HepG2 (cell line): ENCODE measurements around the gene MTOR. TPM values are rescaled to one million over a fixed set of nuclear protein-coding genes. Genes with fewer than 3 reads are reported as not detected.

Experiments used
- AGO1 ChIP-seq: fragments of 200-400 bp; formaldehyde crosslinking; IDR thresholded peaks from 2 replicates; pipeline ENCODE4 v1.6.1; 2017; ENCODE audit warnings: mild to moderate bottlenecking, low read depth, low read length, moderate library complexity; ENCODE audit not compliant: poor library complexity, severe bottlenecking
- CREBL2 ChIP-seq: sonication (generic); formaldehyde crosslinking; IDR thresholded peaks from 2 replicates; pipeline ENCODE4 v1.8.1; 2023; ENCODE audit warnings: missing genetic modification reagents, mild to moderate bottlenecking, borderline replicate concordance
- EHMT2 ChIP-seq: fragments of 200-600 bp; sonication (generic); IDR thresholded peaks from 2 replicates; pipeline ENCODE4 v1.7.0; 2017; ENCODE audit warnings: antibody characterized with exemption, low read depth, low read length, borderline replicate concordance
- ELF1 ChIP-seq: sonication (generic); formaldehyde crosslinking; IDR thresholded peaks from 2 replicates; pipeline ENCODE4 v1.4.0; 2020; ENCODE audit warnings: missing genetic modification reagents
- ELF3 ChIP-seq: IDR thresholded peaks from 2 replicates; pipeline ENCODE4 v1.6.1; 2016; ENCODE audit warnings: missing genetic modification reagents, missing compliant biosample characterization
- EP300 ChIP-seq, 3 experiments: sonication (generic) in 1 of 3; formaldehyde crosslinking in 1 of 3; IDR thresholded peaks; 2 replicates each; pipeline versions ENCODE4 v1.5.1 to v1.6.1; 2011 to 2020; ENCODE audit warnings: low read depth in 2 of 3, low read length in 2 of 3, borderline replicate concordance in 1 of 3, improper control_type of control experiment in 1 of 3, mild to moderate bottlenecking in 1 of 3, missing genetic modification reagents in 1 of 3, moderate library complexity in 1 of 3
- HDAC1 ChIP-seq: sonication (generic); formaldehyde crosslinking; IDR thresholded peaks from 2 replicates; pipeline ENCODE4 v1.5.1; 2020; ENCODE audit warnings: mild to moderate bottlenecking, missing genetic modification reagents
- HOXA7 ChIP-seq: sonication (generic); formaldehyde crosslinking; IDR thresholded peaks from 2 replicates; pipeline ENCODE4 v1.8.1; 2022; ENCODE audit warnings: mild to moderate bottlenecking, missing genetic modification reagents, moderate library complexity
- IRX3 ChIP-seq: sonication (generic); formaldehyde crosslinking; IDR thresholded peaks from 2 replicates; pipeline ENCODE4 v1.8.1; 2023; ENCODE audit warnings: mild to moderate bottlenecking, low read depth, missing genetic modification reagents, borderline replicate concordance
- ISL2 ChIP-seq: sonication (generic); formaldehyde crosslinking; IDR thresholded peaks from 2 replicates; pipeline ENCODE4 v1.5.0; 2020; ENCODE audit warnings: missing genetic modification reagents
- KDM4B ChIP-seq: sonication (generic); formaldehyde crosslinking; IDR thresholded peaks from 2 replicates; pipeline ENCODE4 v1.4.0; 2020; ENCODE audit warnings: missing genetic modification reagents
- MXD1 ChIP-seq: sonication (generic); formaldehyde crosslinking; IDR thresholded peaks from 2 replicates; pipeline ENCODE4 v1.4.0; 2020; ENCODE audit warnings: mild to moderate bottlenecking, missing genetic modification reagents
- NONO ChIP-seq, 2 experiments: fragments of 450-650 bp in 1 of 2; sonication (generic) in 1 of 2; formaldehyde crosslinking in 1 of 2; IDR thresholded peaks in 1 of 2; conservative IDR thresholded peaks in 1 of 2; 2 replicates each; pipeline versions ENCODE4 v1.6.1 to v1.8.0; 2017 to 2022; ENCODE audit warnings: mild to moderate bottlenecking in 1 of 2, missing genetic modification reagents in 1 of 2, moderate library complexity in 1 of 2
- REL ChIP-seq: sonication (generic); formaldehyde crosslinking; conservative IDR thresholded peaks from 2 replicates; pipeline ENCODE4 v1.8.0; 2022; ENCODE audit warnings: mild to moderate bottlenecking, missing genetic modification reagents, moderate library complexity
- SALL1 ChIP-seq: sonication (generic); formaldehyde crosslinking; IDR thresholded peaks from 2 replicates; pipeline ENCODE4 v1.8.0; 2022; ENCODE audit warnings: mild to moderate bottlenecking, missing genetic modification reagents
- SETDB1 ChIP-seq: sonication (generic); formaldehyde crosslinking; IDR thresholded peaks from 2 replicates; pipeline ENCODE4 v1.5.1; 2020; ENCODE audit warnings: missing genetic modification reagents, mild to moderate bottlenecking, borderline replicate concordance
- TEAD2 ChIP-seq: sonication (generic); formaldehyde crosslinking; IDR thresholded peaks from 2 replicates; pipeline ENCODE4 v1.9.0; 2021; ENCODE audit warnings: missing genetic modification reagents
- ZBTB42 ChIP-seq: sonication (generic); formaldehyde crosslinking; IDR thresholded peaks from 2 replicates; pipeline ENCODE4 v1.5.0; 2020; ENCODE audit warnings: mild to moderate bottlenecking, missing genetic modification reagents
- ZNF333 ChIP-seq: sonication (generic); formaldehyde crosslinking; IDR thresholded peaks from 2 replicates; pipeline ENCODE4 v1.4.0; 2020; ENCODE audit warnings: mild to moderate bottlenecking, missing genetic modification reagents, borderline replicate concordance
- ZNF430 ChIP-seq: sonication (generic); formaldehyde crosslinking; IDR thresholded peaks from 2 replicates; pipeline ENCODE4 v1.9.0; 2021; ENCODE audit warnings: mild to moderate bottlenecking, missing genetic modification reagents
- ZNF556 ChIP-seq: sonication (generic); formaldehyde crosslinking; IDR thresholded peaks from 2 replicates; pipeline ENCODE4 v1.4.0; 2020; ENCODE audit warnings: mild to moderate bottlenecking, missing genetic modification reagents, borderline replicate concordance
- ZNF788 ChIP-seq: sonication (generic); formaldehyde crosslinking; IDR thresholded peaks from 2 replicates; pipeline ENCODE4 v1.5.0; 2020; ENCODE audit warnings: mild to moderate bottlenecking, missing genetic modification reagents, borderline replicate concordance
- polyA plus RNA-seq, 8 experiments: library from polyadenylated mRNA; depleted of rRNA in 3 of 8; stranded (reverse) in 7 of 8; unstranded in 1 of 8; fragments of >200 nt; fragmentation: Illumina TruSeq in 4 of 8; extraction: Trizol in 4 of 8; gene quantifications; 2 replicates each; pipeline versions ENCODE4 v1.2.1 to v1.2.3, GENCODE V29; 2011 to 2016; ENCODE audit warnings: low read depth in 4 of 8, missing spikeins in 1 of 8, mixed read lengths in 1 of 8; ENCODE audit not compliant: insufficient read depth in 1 of 8
- total RNA-seq, 5 experiments: library from RNA; depleted of rRNA; stranded (reverse); fragments of >200 nt; fragmentation: Illumina TruSeq; extraction: Trizol; gene quantifications; 2 replicates each; pipeline ENCODE4 v1.2.3, GENCODE V29; 2016; ENCODE audit warnings: low read depth in 1 of 5
- TF ChIP-seq, protein P1 (sequence below): sonication (generic); formaldehyde crosslinking; IDR thresholded peaks from 2 replicates; pipeline ENCODE4 v1.8.0; 2022; ENCODE audit warnings: mild to moderate bottlenecking, missing genetic modification reagents; ENCODE audit not compliant: insufficient replicate concordance
- TF ChIP-seq, protein P2 (sequence below): sonication (generic); formaldehyde crosslinking; IDR thresholded peaks from 2 replicates; pipeline ENCODE4 v1.5.0; 2020; ENCODE audit warnings: missing genetic modification reagents

The MTOR gene
- total and polyA plus RNA-seq, 2 of the 13 experiments (the other 11 are each of a cell fraction or from before 2014, with no cell fraction given), result 24.6 to 34.6 TPM

DNA sequence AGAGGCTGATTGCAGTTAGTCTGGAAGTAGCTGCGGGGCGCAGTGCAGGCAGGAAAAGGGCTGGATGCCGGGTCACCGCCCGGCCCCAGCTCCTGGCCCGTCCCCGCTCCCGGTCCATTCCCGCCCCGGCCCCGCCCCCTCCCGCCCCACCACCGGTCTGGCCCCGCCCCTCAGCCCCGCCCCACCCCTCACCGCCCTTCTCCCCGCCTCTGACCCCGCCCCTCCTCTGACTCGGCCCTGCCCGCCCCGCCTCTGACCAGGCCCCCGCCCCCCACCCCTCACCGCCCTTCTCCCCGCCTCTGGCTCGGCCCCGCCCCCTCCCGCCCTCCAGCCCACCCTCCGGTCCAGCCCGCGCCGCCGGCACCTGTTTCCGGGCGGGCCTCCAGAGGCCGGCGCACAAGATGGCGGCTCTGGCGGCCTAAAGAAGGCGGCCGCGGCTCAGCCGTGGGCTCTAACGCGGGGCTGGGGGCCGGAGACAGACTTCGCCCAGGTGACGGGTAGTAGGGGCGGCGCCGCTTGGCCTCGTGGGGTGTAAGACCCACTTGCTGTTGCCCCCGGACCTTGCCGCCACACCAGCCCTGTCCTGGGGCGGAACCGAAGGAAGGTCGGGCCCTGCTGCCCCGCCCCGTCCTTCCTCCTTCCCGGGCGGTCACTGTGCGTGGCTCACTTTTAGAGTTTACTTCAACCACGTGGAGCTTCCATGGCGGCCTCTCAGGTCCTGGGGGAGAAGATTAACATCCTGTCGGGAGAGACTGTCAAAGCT, 10.7 kb upstream of the MTOR start, which contains the start of gene UBIAD1 (continued):
- TF ChIP-seq MXD1 (peak; percentile 87; the same call in 1 of the 2 replicates), REL (CRISPR knock-in tag) (peak; percentile 57; the same call in 1 of the 2 replicates), ZNF430 (CRISPR knock-in tag) (peak; percentile 89), CREBL2 (CRISPR knock-in tag) (no peak), HDAC1 (CRISPR knock-in tag) (peak; percentile 80), ELF3 (peak; percentile 37), ZBTB42 (CRISPR knock-in tag) (0 out of 2 replicates have a peak, but pooled peaks have one; percentile 51), EP300 (IDR thresholded peaks at IDR 0.05; ENCODE audit: low read depth in 2 of 2, low read length in 2 of 2) (no peak), EP300 (CRISPR knock-in tag; IDR thresholded peaks at IDR 0.05; ENCODE audit: borderline replicate concordance) (no peak; the same call in 1 of the 2 replicates), HOXA7 (no peak), ZNF556 (peak; percentile 60; the same call in 1 of the 2 replicates), SALL1 (CRISPR knock-in tag) (peak; percentile 73), EHMT2 (no peak), TEAD2 (CRISPR knock-in tag) (0 out of 2 replicates have a peak, but pooled peaks have one; percentile 64), ZNF788 (CRISPR knock-in tag) (0 out of 2 replicates have a peak, but pooled peaks have one; percentile 24), ELF1 (no peak; the same call in 1 of the 2 replicates), KDM4B (CRISPR knock-in tag) (no peak), AGO1 (no peak), ISL2 (peak; percentile 43; the same call in 1 of the 2 replicates), NONO (IDR thresholded peaks at IDR 0.05) (no peak), NONO (CRISPR knock-in tag; conservative IDR thresholded peaks at IDR 0.05) (peak; percentile 87), SETDB1 (CRISPR knock-in tag) (no peak), IRX3 (0 out of 2 replicates have a peak, but pooled peaks have one; percentile 58), ZNF333 (CRISPR knock-in tag) (0 out of 2 replicates have a peak, but pooled peaks have one; percentile 2)
- TF ChIP-seq, protein P1, sequence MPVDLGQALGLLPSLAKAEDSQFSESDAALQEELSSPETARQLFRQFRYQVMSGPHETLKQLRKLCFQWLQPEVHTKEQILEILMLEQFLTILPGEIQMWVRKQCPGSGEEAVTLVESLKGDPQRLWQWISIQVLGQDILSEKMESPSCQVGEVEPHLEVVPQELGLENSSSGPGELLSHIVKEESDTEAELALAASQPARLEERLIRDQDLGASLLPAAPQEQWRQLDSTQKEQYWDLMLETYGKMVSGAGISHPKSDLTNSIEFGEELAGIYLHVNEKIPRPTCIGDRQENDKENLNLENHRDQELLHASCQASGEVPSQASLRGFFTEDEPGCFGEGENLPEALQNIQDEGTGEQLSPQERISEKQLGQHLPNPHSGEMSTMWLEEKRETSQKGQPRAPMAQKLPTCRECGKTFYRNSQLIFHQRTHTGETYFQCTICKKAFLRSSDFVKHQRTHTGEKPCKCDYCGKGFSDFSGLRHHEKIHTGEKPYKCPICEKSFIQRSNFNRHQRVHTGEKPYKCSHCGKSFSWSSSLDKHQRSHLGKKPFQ (CRISPR knock-in tag), result peak; percentile 32
- TF ChIP-seq, protein P2, sequence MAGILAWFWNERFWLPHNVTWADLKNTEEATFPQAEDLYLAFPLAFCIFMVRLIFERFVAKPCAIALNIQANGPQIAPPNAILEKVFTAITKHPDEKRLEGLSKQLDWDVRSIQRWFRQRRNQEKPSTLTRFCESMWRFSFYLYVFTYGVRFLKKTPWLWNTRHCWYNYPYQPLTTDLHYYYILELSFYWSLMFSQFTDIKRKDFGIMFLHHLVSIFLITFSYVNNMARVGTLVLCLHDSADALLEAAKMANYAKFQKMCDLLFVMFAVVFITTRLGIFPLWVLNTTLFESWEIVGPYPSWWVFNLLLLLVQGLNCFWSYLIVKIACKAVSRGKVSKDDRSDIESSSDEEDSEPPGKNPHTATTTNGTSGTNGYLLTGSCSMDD, result no peak
